GM12878 (cell line): Measurements from ENCODE around the gene TIMP2. TPM values are rescaled to one million over a fixed set of nuclear protein-coding genes. Genes with fewer than 3 reads are reported as not detected.

Experiments used
- ATAC-seq: fragments of 200-7000 bp; cut with Tn5 transposase; 3 replicates; pipeline ENCODE4 v1.9.1; 2020; ENCODE audit warnings: mild to moderate bottlenecking, moderate library complexity
- BruUV-seq: library from RNA; stranded (reverse); fragments of 400-500 nt; replicated peaks from 2 replicates; lab custom pipeline; 2021; lab: Mats Ljungman, UMichigan
- CTCF ChIA-PET: fragments of 300-600 bp; sonication (Branson Sonifier 250); formaldehyde crosslinking; extraction: SDS; loops from one replicate; lab custom pipeline; 2021; ENCODE audit warnings: inconsistent platforms; lab: Yijun Ruan, JAX
- POLR2A ChIA-PET: fragments of 350-600 bp; formaldehyde crosslinking; extraction: SDS; loops from one replicate; lab custom pipeline; 2021; ENCODE audit warnings: inconsistent platforms; lab: Charles Lee
- RAD21 ChIA-PET: fragments of 300-600 bp; sonication (Branson Sonifier 250); formaldehyde crosslinking; loops from one replicate; lab custom pipeline; 2023; ENCODE audit warnings: antibody characterized with exemption; ENCODE audit not compliant: unreplicated experiment; lab: Charles Lee
- SMC1A ChIA-PET: fragments of 300-600 bp; sonication (Branson Sonifier 250); formaldehyde crosslinking; loops from one replicate; lab custom pipeline; 2023; ENCODE audit not compliant: unreplicated experiment, uncharacterized antibody; lab: Charles Lee
- DNase-seq: peaks from one replicate; pipeline ENCODE4 v3.0.0-alpha.2; 2011; ENCODE audit warnings: low read depth, low spot score
- FAIRE-seq: peaks from 3 replicates; lab custom pipeline; 2011; peaks lifted over from hg19 to GRCh38; lab: Jason Lieb, UNC
- H2AFZ ChIP-seq: 2 replicates; pipeline ENCODE4 v1.6.0; 2011; ENCODE audit warnings: low read depth, low read length, control low read depth; ENCODE audit not compliant: control insufficient read depth
- H3K27ac ChIP-seq: 2 replicates; pipeline ENCODE4 v1.5.1; 2011; ENCODE audit warnings: control low read depth; ENCODE audit not compliant: control insufficient read depth, insufficient read depth
- H3K27me3 ChIP-seq, 2 experiments: replicated peaks in 1 of 2; 2 replicates each; pipeline versions ENCODE4 v1.6.0 to v1.6.1; 2011; ENCODE audit warnings: low read length in 1 of 2; ENCODE audit not compliant: control insufficient read depth in 2 of 2, insufficient read depth in 2 of 2
- H3K36me3 ChIP-seq, 2 experiments: 2 replicates each; pipeline ENCODE4 v1.5.1; 2011; ENCODE audit warnings: low read length in 1 of 2; ENCODE audit not compliant: control insufficient read depth in 2 of 2, insufficient read depth in 2 of 2
- H3K4me1 ChIP-seq: 2 replicates; pipeline ENCODE4 v1.6.1; 2011; ENCODE audit warnings: mild to moderate bottlenecking, low read length, moderate library complexity, mixed read lengths; ENCODE audit not compliant: control insufficient read depth, insufficient read depth
- H3K4me2 ChIP-seq: 2 replicates; pipeline ENCODE4 v1.6.0; 2011; ENCODE audit warnings: control low read depth; ENCODE audit not compliant: control insufficient read depth, insufficient read depth
- H3K4me3 ChIP-seq: fragments of 200-600 bp; sonication (generic); 2 replicates; pipeline ENCODE4 v1.5.1; 2016
- H3K79me2 ChIP-seq: 2 replicates; pipeline ENCODE4 v1.6.0; 2011; ENCODE audit warnings: low read length; ENCODE audit not compliant: control insufficient read depth, insufficient read depth
- H3K9ac ChIP-seq: 2 replicates; pipeline ENCODE4 v1.8.0; 2011; ENCODE audit warnings: low read length, control low read depth, mixed read lengths; ENCODE audit not compliant: control insufficient read depth, insufficient read depth
- H3K9me3 ChIP-seq: replicated peaks from 3 replicates; pipeline ENCODE4 v1.5.1; 2011; ENCODE audit warnings: mild to moderate bottlenecking, low read length; ENCODE audit not compliant: control insufficient read depth, insufficient read depth
- H4K20me1 ChIP-seq: 2 replicates; pipeline ENCODE4 v1.6.0; 2011; ENCODE audit not compliant: control insufficient read depth, insufficient read depth
- ASH2L ChIP-seq: fragments of 300-600, 200-600 bp; sonication (generic); IDR thresholded peaks from 2 replicates; pipeline ENCODE4 v1.6.1; 2017; ENCODE audit warnings: low read depth, mild to moderate bottlenecking, borderline replicate concordance
- CBX5 ChIP-seq: sonication (generic); IDR thresholded peaks from 2 replicates; pipeline ENCODE4 v1.6.1; 2016; ENCODE audit warnings: low read depth, moderate library complexity, mild to moderate bottlenecking, inconsistent platforms
- CREB1 ChIP-seq: IDR thresholded peaks from 2 replicates; pipeline ENCODE4 v1.6.1; 2012; ENCODE audit warnings: low read depth, mild to moderate bottlenecking, inconsistent platforms
- MEF2A ChIP-seq: IDR thresholded peaks from 2 replicates; pipeline ENCODE4 v1.6.1; 2011; ENCODE audit warnings: low read depth, mild to moderate bottlenecking, low read length, moderate library complexity; ENCODE audit not compliant: insufficient read depth
- SMAD1 ChIP-seq: fragments of 450-650 bp; IDR thresholded peaks from 2 replicates; pipeline ENCODE4 v1.6.1; 2018; ENCODE audit warnings: mild to moderate bottlenecking, low read depth; ENCODE audit not compliant: partially characterized antibody
- YBX1 ChIP-seq: fragments of 450-650 bp; IDR thresholded peaks from 2 replicates; pipeline ENCODE4 v1.6.1; 2016; ENCODE audit warnings: antibody characterized with exemption
- WGBS: methylation state at CpG from one replicate; pipeline ENCODE4 v1.1.6; 2016; ENCODE audit warnings: low lambda C conversion rate; ENCODE audit not compliant: insufficient replicate concordance, insufficient coverage; ENCODE audit errors: missing lambda C conversion rate; 5-methylcytosine and 5-hydroxymethylcytosine counted together
- in situ Hi-C: fragments of 300-500 bp; cut with MboI; formaldehyde crosslinking; loops from 9 replicates; pipeline ENCODE4 v1.14.3; 2018; ENCODE audit warnings: mixed read lengths
- intact Hi-C: fragments of 100-400 bp; cut with micrococcal nuclease; formaldehyde crosslinking; loops from one replicate; pipeline ENCODE4 v1.14.2; 2022; ENCODE audit not compliant: unreplicated experiment
- polyA plus RNA-seq, 11 experiments: library from polyadenylated mRNA; depleted of rRNA in 4 of 11; unstranded in 6 of 11; stranded (reverse) in 5 of 11; fragments of >200 nt; fragmentation: Nextera tagmentation in 4 of 11; fragmentation: Illumina TruSeq in 1 of 11; extraction: Ambion mirVana in 4 of 11; extraction: Trizol in 1 of 11; gene quantifications; 1 replicate in 1 of 11; 2 replicates in 10 of 11; pipeline versions ENCODE4 v1.2.1 to v1.2.3, GENCODE V29; 2011 to 2016; ENCODE audit warnings: inconsistent platforms in 2 of 11, missing spikeins in 2 of 11, low read depth in 1 of 11
- total RNA-seq, 4 experiments: library from RNA; depleted of rRNA in 3 of 4; stranded (reverse); fragments of >200 nt in 3 of 4; fragmentation: Illumina TruSeq in 1 of 4; extraction: Trizol in 1 of 4; gene quantifications; 2 replicates each; pipeline versions ENCODE4 v1.2.1 to v1.2.3, GENCODE V29; 2013 to 2021
- TF ChIP-seq, protein P1 (sequence below): fragments of 450-650 bp; IDR thresholded peaks from 2 replicates; pipeline ENCODE4 v1.6.1; 2017; ENCODE audit warnings: low read depth, mild to moderate bottlenecking, moderate library complexity
- TF ChIP-seq, protein P2 (sequence below): fragments of 450-650 bp; IDR thresholded peaks from 2 replicates; pipeline ENCODE4 v1.6.1; 2017; ENCODE audit warnings: mild to moderate bottlenecking
- TF ChIP-seq, protein P3 (sequence below): fragments of 450-650 bp; IDR thresholded peaks from 2 replicates; pipeline ENCODE4 v1.6.1; 2017; ENCODE audit warnings: mild to moderate bottlenecking, moderate library complexity
- TF ChIP-seq, protein P4 (sequence below): fragments of 450-650 bp; IDR thresholded peaks from 2 replicates; pipeline ENCODE4 v1.6.1; 2017; ENCODE audit warnings: antibody characterized with exemption, mild to moderate bottlenecking, moderate library complexity

TIMP2 gene
- total and polyA plus RNA-seq, 10 of the 15 experiments (the other 5 are each of a cell fraction or from before 2014, with no cell fraction given), result 0.03 to 0.41 (median 0.04) TPM; not detected in 7

DNA sequence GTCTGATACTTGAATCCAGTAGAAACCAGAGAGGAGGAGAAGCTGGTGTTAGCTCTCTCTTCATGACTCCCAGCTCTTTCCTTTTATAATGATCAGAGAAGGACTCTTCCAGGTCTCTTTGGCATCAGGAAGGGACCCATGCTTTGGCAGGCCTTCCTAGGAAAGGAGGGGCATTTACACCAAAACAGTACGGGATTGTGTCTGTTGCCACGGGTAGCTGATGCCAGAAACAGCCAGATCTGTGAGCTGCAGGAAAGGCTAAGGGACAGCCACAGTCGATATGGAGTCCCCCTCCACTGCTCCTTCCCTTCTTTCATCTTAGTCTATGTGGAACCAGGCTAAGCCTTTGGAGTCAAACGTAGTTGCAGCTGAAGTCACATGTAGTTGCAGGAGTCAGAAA, 31.5 kb downstream of the TIMP2 start:
- H3K4me3 ChIP-seq, result no peak overlapping the region
- H3K4me1 ChIP-seq, result peaks cover 21% of the 10 kb centered on the region
- no peak for DNase-seq
- ATAC-seq, result no peak
- no TSS peak for BruUV-seq
- no peak overlapping the region for H3K9ac ChIP-seq
- ChIA-PET CTCF (interaction anchor here (0.8 to 1.1 kb wide), 2 partner anchors 28 to 72 kb away, joined by 3 to 4 read pairs; no protein-coding TSS in a partner anchor), SMC1A (no interaction called here), RAD21 (no interaction called here), POLR2A (no interaction called here)
- no peak overlapping the region for H3K27ac ChIP-seq
- H3K9me3 ChIP-seq, result no peaks in the 10 kb centered on the region
- 0 out of 4 replicates have a peak, but pooled peaks cover 0 to 2% of the 10 kb centered on the region in 2 experiments for H3K27me3 ChIP-seq
- no peak overlapping the region for H3K4me2 ChIP-seq
- intact Hi-C loops, result no loop called here
- no peak overlapping the region for H2AFZ ChIP-seq
- no peaks in the 10 kb centered on the region for H3K79me2 ChIP-seq
- 33% methylated on average over 4 of the region's 4 CpGs for WGBS
- no peaks in the 10 kb centered on the region for H4K20me1 ChIP-seq
- FAIRE-seq, result no peak
- no peaks in the 10 kb centered on the region for H3K36me3 ChIP-seq
- in situ Hi-C loops, result no loop called here
- no peak for TF ChIP-seq CBX5
- TF ChIP-seq, protein P1, sequence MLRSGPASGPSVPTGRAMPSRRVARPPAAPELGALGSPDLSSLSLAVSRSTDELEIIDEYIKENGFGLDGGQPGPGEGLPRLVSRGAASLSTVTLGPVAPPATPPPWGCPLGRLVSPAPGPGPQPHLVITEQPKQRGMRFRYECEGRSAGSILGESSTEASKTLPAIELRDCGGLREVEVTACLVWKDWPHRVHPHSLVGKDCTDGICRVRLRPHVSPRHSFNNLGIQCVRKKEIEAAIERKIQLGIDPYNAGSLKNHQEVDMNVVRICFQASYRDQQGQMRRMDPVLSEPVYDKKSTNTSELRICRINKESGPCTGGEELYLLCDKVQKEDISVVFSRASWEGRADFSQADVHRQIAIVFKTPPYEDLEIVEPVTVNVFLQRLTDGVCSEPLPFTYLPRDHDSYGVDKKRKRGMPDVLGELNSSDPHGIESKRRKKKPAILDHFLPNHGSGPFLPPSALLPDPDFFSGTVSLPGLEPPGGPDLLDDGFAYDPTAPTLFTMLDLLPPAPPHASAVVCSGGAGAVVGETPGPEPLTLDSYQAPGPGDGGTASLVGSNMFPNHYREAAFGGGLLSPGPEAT, result no peak
- no peak for TF ChIP-seq SMAD1
- no peak for TF ChIP-seq YBX1
- TF ChIP-seq ASH2L, result no peak
- no peak for TF ChIP-seq CREB1
- no peak for TF ChIP-seq MEF2A
- TF ChIP-seq, protein P2, sequence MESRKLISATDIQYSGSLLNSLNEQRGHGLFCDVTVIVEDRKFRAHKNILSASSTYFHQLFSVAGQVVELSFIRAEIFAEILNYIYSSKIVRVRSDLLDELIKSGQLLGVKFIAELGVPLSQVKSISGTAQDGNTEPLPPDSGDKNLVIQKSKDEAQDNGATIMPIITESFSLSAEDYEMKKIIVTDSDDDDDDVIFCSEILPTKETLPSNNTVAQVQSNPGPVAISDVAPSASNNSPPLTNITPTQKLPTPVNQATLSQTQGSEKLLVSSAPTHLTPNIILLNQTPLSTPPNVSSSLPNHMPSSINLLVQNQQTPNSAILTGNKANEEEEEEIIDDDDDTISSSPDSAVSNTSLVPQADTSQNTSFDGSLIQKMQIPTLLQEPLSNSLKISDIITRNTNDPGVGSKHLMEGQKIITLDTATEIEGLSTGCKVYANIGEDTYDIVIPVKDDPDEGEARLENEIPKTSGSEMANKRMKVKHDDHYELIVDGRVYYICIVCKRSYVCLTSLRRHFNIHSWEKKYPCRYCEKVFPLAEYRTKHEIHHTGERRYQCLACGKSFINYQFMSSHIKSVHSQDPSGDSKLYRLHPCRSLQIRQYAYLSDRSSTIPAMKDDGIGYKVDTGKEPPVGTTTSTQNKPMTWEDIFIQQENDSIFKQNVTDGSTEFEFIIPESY, result no peak
- TF ChIP-seq, protein P3, sequence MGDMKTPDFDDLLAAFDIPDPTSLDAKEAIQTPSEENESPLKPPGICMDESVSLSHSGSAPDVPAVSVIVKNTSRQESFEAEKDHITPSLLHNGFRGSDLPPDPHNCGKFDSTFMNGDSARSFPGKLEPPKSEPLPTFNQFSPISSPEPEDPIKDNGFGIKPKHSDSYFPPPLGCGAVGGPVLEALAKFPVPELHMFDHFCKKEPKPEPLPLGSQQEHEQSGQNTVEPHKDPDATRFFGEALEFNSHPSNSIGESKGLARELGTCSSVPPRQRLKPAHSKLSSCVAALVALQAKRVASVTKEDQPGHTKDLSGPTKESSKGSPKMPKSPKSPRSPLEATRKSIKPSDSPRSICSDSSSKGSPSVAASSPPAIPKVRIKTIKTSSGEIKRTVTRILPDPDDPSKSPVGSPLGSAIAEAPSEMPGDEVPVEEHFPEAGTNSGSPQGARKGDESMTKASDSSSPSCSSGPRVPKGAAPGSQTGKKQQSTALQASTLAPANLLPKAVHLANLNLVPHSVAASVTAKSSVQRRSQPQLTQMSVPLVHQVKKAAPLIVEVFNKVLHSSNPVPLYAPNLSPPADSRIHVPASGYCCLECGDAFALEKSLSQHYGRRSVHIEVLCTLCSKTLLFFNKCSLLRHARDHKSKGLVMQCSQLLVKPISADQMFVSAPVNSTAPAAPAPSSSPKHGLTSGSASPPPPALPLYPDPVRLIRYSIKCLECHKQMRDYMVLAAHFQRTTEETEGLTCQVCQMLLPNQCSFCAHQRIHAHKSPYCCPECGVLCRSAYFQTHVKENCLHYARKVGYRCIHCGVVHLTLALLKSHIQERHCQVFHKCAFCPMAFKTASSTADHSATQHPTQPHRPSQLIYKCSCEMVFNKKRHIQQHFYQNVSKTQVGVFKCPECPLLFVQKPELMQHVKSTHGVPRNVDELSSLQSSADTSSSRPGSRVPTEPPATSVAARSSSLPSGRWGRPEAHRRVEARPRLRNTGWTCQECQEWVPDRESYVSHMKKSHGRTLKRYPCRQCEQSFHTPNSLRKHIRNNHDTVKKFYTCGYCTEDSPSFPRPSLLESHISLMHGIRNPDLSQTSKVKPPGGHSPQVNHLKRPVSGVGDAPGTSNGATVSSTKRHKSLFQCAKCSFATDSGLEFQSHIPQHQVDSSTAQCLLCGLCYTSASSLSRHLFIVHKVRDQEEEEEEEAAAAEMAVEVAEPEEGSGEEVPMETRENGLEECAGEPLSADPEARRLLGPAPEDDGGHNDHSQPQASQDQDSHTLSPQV, result no peak
- TF ChIP-seq, protein P4, sequence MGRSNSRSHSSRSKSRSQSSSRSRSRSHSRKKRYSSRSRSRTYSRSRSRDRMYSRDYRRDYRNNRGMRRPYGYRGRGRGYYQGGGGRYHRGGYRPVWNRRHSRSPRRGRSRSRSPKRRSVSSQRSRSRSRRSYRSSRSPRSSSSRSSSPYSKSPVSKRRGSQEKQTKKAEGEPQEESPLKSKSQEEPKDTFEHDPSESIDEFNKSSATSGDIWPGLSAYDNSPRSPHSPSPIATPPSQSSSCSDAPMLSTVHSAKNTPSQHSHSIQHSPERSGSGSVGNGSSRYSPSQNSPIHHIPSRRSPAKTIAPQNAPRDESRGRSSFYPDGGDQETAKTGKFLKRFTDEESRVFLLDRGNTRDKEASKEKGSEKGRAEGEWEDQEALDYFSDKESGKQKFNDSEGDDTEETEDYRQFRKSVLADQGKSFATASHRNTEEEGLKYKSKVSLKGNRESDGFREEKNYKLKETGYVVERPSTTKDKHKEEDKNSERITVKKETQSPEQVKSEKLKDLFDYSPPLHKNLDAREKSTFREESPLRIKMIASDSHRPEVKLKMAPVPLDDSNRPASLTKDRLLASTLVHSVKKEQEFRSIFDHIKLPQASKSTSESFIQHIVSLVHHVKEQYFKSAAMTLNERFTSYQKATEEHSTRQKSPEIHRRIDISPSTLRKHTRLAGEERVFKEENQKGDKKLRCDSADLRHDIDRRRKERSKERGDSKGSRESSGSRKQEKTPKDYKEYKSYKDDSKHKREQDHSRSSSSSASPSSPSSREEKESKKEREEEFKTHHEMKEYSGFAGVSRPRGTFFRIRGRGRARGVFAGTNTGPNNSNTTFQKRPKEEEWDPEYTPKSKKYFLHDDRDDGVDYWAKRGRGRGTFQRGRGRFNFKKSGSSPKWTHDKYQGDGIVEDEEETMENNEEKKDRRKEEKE, result no peak
